Mucosa of descending colon (tissue), 3 donors: ENCODE measurements around the gene SLMAP. TPM values are rescaled to one million over a fixed set of nuclear protein-coding genes. Genes with fewer than 3 reads are reported as not detected.

Experiments
- ATAC-seq: fragments of 200-7000 bp; cut with Tn5 transposase; one replicate; pipeline ENCODE4 v1.9.1; 2020; ENCODE audit warnings: mild to moderate bottlenecking, moderate library complexity
- DNase-seq, 3 donors: peaks; one replicate each; pipeline ENCODE4 v3.0.0-alpha.2; 2020
- H3K36me3 ChIP-seq: fragments of 200-600 bp; one replicate; pipeline ENCODE4 v1.8.0; 2021; ENCODE audit warnings: low read depth, mild to moderate bottlenecking
- H3K4me1 ChIP-seq: fragments of 200-600 bp; one replicate; pipeline ENCODE4 v1.8.0; 2021; ENCODE audit warnings: low read depth, mild to moderate bottlenecking
- H3K4me3 ChIP-seq: fragments of 200-600 bp; one replicate; pipeline ENCODE4 v1.8.0; 2021; ENCODE audit warnings: mild to moderate bottlenecking
- H3K9me3 ChIP-seq: fragments of 200-600 bp; one replicate; pipeline ENCODE4 v1.8.0; 2021; ENCODE audit warnings: mild to moderate bottlenecking
- CTCF ChIP-seq: fragments of 200-600 bp; IDR thresholded peaks from one replicate; pipeline ENCODE4 v1.8.0; 2022; ENCODE audit warnings: antibody characterized with exemption, mild to moderate bottlenecking
- intact Hi-C, 2 donors: fragments of 100-400 bp; cut with DNase I in 1 of 2; cut with micrococcal nuclease in 1 of 2; formaldehyde crosslinking; loops; one replicate each; pipeline versions ENCODE4 v1.11.0 to v1.11.1; 2022; cut with DNase I, micrococcal nuclease
- total RNA-seq, 3 donors: library from RNA; stranded (reverse); fragmentation: NEBNext Ultra II Directional in 2 of 3; extraction: Animal tissue kit (Norgen Biotek cat#: 25700) in 2 of 3; gene quantifications; one replicate each; pipeline versions ENCODE4 v1.2.1 to v1.2.4, GENCODE V29; 2021 to 2023
- donor health status: DM: no; HTN: no; CAD: no; lungs with moderate emphysema.
- donor health status: DM: no; HTN: no; CAD: no.
- donor health status: DM: no; HTN: yes; CAD: no.

Gene SLMAP
- total RNA-seq, 3 donors from 2014 or later = 73.8 to 298 (median 83.8) TPM

- Histone ChIP-seq H3K9me3 (no peaks in the 10 kb centered on the region), H3K4me1 (no peaks in the 10 kb centered on the region), H3K4me3 (no peak overlapping the region), H3K36me3 (no peaks in the 10 kb centered on the region)
- intact Hi-C loops = no loop called here
- ATAC-seq (no peak), DNase-seq (no peak)
- TF ChIP-seq CTCF = no peak
Measured at GRCh38 chr3:57890874-57891273, 134.8 kb downstream of the SLMAP start.

GRCh38 chr3:57892423-57892822 lies 136.3 kb downstream of the SLMAP start:
- Histone ChIP-seq H3K36me3 (no peaks in the 10 kb centered on the region), H3K4me3 (no peak overlapping the region), H3K9me3 (no peaks in the 10 kb centered on the region), H3K4me1 (no peaks in the 10 kb centered on the region)
- ATAC-seq (no peak), DNase-seq (no peak)
- intact Hi-C loops = no loop called here
- TF ChIP-seq CTCF = no peak

- no peak for ATAC-seq
- Histone ChIP-seq H3K36me3 (no peaks in the 10 kb centered on the region), H3K4me3 (no peak overlapping the region), H3K9me3 (no peaks in the 10 kb centered on the region), H3K4me1 (no peaks in the 10 kb centered on the region)
- TF ChIP-seq CTCF = no peak
- DNase-seq = no peak
- intact Hi-C loops = no loop called here
Measured at GRCh38 chr3:57893156-57893555, 137.0 kb downstream of the SLMAP start.

GRCh38 chr3:57893668-57894067 lies 137.6 kb downstream of the SLMAP start:
- no peak overlapping the region for H3K4me3 ChIP-seq
- no peaks in the 10 kb centered on the region for H3K36me3 ChIP-seq
- H3K4me1 ChIP-seq = no peaks in the 10 kb centered on the region
- intact Hi-C loops = no loop called here
- DNase-seq (no peak), ATAC-seq (no peak)
- TF ChIP-seq CTCF = no peak
- no peaks in the 10 kb centered on the region for H3K9me3 ChIP-seq

GRCh38 chr3:57896031-57896430 lies 139.9 kb downstream of the SLMAP start:
- intact Hi-C loops = no loop called here
- no peaks in the 10 kb centered on the region for H3K4me1 ChIP-seq
- no peaks in the 10 kb centered on the region for H3K9me3 ChIP-seq
- ATAC-seq (no peak), DNase-seq (no peak)
- no peak for TF ChIP-seq CTCF
- no peak overlapping the region for H3K4me3 ChIP-seq
- no peaks in the 10 kb centered on the region for H3K36me3 ChIP-seq

GRCh38 chr3:57896691-57897090 lies 140.6 kb downstream of the SLMAP start:
- no peaks in the 10 kb centered on the region for H3K9me3 ChIP-seq
- peak; percentile 40 for ATAC-seq
- no peak for TF ChIP-seq CTCF

More at GRCh38 chr3:57896691-57897090, 140.6 kb downstream of the SLMAP start:
- intact Hi-C loops = no loop called here
- H3K36me3 ChIP-seq = no peaks in the 10 kb centered on the region
- no peak for DNase-seq
- H3K4me1 ChIP-seq = no peaks in the 10 kb centered on the region
- no peak overlapping the region for H3K4me3 ChIP-seq
